ENCODE measurements around the gene SLC26A4. TPM values are rescaled to one million over a fixed set of nuclear protein-coding genes. Genes with fewer than 3 reads are reported as not detected.

SLC26A4 gene
- total RNA-seq, 1 experiment from 2014 or later = 0.22 TPM

- TF ChIP-seq, protein P1, sequence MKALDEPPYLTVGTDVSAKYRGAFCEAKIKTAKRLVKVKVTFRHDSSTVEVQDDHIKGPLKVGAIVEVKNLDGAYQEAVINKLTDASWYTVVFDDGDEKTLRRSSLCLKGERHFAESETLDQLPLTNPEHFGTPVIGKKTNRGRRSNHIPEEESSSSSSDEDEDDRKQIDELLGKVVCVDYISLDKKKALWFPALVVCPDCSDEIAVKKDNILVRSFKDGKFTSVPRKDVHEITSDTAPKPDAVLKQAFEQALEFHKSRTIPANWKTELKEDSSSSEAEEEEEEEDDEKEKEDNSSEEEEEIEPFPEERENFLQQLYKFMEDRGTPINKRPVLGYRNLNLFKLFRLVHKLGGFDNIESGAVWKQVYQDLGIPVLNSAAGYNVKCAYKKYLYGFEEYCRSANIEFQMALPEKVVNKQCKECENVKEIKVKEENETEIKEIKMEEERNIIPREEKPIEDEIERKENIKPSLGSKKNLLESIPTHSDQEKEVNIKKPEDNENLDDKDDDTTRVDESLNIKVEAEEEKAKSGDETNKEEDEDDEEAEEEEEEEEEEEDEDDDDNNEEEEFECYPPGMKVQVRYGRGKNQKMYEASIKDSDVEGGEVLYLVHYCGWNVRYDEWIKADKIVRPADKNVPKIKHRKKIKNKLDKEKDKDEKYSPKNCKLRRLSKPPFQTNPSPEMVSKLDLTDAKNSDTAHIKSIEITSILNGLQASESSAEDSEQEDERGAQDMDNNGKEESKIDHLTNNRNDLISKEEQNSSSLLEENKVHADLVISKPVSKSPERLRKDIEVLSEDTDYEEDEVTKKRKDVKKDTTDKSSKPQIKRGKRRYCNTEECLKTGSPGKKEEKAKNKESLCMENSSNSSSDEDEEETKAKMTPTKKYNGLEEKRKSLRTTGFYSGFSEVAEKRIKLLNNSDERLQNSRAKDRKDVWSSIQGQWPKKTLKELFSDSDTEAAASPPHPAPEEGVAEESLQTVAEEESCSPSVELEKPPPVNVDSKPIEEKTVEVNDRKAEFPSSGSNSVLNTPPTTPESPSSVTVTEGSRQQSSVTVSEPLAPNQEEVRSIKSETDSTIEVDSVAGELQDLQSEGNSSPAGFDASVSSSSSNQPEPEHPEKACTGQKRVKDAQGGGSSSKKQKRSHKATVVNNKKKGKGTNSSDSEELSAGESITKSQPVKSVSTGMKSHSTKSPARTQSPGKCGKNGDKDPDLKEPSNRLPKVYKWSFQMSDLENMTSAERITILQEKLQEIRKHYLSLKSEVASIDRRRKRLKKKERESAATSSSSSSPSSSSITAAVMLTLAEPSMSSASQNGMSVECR (CRISPR knock-in tag; IDR thresholded peaks at IDR 0.05; ENCODE audit: borderline replicate concordance) = no peak
- TF ChIP-seq MYBL2 (CRISPR knock-in tag; IDR thresholded peaks at IDR 0.05) = no peak
- no peak for TF ChIP-seq ZNF425 (CRISPR knock-in tag; conservative IDR thresholded peaks at IDR 0.05)
- TF ChIP-seq IRF1 (CRISPR knock-in tag; IDR thresholded peaks at IDR 0.05) = no peak
- TF ChIP-seq, protein P2, sequence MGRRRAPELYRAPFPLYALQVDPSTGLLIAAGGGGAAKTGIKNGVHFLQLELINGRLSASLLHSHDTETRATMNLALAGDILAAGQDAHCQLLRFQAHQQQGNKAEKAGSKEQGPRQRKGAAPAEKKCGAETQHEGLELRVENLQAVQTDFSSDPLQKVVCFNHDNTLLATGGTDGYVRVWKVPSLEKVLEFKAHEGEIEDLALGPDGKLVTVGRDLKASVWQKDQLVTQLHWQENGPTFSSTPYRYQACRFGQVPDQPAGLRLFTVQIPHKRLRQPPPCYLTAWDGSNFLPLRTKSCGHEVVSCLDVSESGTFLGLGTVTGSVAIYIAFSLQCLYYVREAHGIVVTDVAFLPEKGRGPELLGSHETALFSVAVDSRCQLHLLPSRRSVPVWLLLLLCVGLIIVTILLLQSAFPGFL (CRISPR knock-in tag; IDR thresholded peaks at IDR 0.05; ENCODE audit: borderline replicate concordance) = no peak
- no peak for TF ChIP-seq ESRRA (CRISPR knock-in tag; IDR thresholded peaks at IDR 0.05; ENCODE audit: borderline replicate concordance)
- TF ChIP-seq, protein P3, sequence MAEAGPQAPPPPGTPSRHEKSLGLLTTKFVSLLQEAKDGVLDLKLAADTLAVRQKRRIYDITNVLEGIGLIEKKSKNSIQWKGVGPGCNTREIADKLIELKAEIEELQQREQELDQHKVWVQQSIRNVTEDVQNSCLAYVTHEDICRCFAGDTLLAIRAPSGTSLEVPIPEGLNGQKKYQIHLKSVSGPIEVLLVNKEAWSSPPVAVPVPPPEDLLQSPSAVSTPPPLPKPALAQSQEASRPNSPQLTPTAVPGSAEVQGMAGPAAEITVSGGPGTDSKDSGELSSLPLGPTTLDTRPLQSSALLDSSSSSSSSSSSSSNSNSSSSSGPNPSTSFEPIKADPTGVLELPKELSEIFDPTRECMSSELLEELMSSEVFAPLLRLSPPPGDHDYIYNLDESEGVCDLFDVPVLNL (CRISPR knock-in tag; IDR thresholded peaks at IDR 0.05; ENCODE audit: borderline replicate concordance, low read depth) = no peak
- TF ChIP-seq JUN (CRISPR knock-in tag; IDR thresholded peaks at IDR 0.05) = no peak
- no peak for TF ChIP-seq ZNF263 (CRISPR knock-in tag; IDR thresholded peaks at IDR 0.05; ENCODE audit: low read depth)
- no peak for TF ChIP-seq SMAD4 (CRISPR knock-in tag; IDR thresholded peaks at IDR 0.05)
Observed at GRCh38 chr7:107684947-107685463, 24.4 kb downstream of the SLC26A4 start (continued).

- Mint-ChIP-seq H3K36me3 (no peaks in the 10 kb centered on the region), H3K27me3 (ENCODE audit: low read depth) (no peaks in the 10 kb centered on the region), H3K27ac (no peak overlapping the region), H3K4me3 (no peak overlapping the region), H3K9me3 (no peaks in the 10 kb centered on the region), H3K4me1 (peaks cover 24% of the 10 kb centered on the region)
- ChIA-PET CTCF (no interaction called here), POLR2A (no interaction called here)
- DNase-seq (ENCODE audit: low spot score) = no peak
- no peak for ATAC-seq
- no peak for TF ChIP-seq KAT7 (CRISPR knock-in tag; IDR thresholded peaks at IDR 0.05; ENCODE audit: borderline replicate concordance)
- TF ChIP-seq FOXP1 (CRISPR knock-in tag; IDR thresholded peaks at IDR 0.05; ENCODE audit: borderline replicate concordance) = no peak
- TF ChIP-seq ZNF396 (CRISPR knock-in tag; IDR thresholded peaks at IDR 0.05; ENCODE audit: borderline replicate concordance) = no peak
- no peak for TF ChIP-seq ZNF138 (CRISPR knock-in tag; conservative IDR thresholded peaks at IDR 0.05)
- TF ChIP-seq, protein P4, sequence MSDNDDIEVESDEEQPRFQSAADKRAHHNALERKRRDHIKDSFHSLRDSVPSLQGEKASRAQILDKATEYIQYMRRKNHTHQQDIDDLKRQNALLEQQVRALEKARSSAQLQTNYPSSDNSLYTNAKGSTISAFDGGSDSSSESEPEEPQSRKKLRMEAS (CRISPR knock-in tag; IDR thresholded peaks at IDR 0.05) = no peak
- TF ChIP-seq, protein P5, sequence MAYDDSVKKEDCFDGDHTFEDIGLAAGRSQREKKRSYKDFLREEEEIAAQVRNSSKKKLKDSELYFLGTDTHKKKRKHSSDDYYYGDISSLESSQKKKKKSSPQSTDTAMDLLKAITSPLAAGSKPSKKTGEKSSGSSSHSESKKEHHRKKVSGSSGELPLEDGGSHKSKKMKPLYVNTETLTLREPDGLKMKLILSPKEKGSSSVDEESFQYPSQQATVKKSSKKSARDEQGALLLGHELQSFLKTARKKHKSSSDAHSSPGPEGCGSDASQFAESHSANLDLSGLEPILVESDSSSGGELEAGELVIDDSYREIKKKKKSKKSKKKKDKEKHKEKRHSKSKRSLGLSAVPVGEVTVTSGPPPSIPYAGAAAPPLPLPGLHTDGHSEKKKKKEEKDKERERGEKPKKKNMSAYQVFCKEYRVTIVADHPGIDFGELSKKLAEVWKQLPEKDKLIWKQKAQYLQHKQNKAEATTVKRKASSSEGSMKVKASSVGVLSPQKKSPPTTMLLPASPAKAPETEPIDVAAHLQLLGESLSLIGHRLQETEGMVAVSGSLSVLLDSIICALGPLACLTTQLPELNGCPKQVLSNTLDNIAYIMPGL (CRISPR knock-in tag; IDR thresholded peaks at IDR 0.05) = no peak
- TF ChIP-seq TEAD1 (CRISPR knock-in tag; IDR thresholded peaks at IDR 0.05) = no peak
- no peak for TF ChIP-seq USF1 (CRISPR knock-in tag; IDR thresholded peaks at IDR 0.05)
- TF ChIP-seq, protein P6, sequence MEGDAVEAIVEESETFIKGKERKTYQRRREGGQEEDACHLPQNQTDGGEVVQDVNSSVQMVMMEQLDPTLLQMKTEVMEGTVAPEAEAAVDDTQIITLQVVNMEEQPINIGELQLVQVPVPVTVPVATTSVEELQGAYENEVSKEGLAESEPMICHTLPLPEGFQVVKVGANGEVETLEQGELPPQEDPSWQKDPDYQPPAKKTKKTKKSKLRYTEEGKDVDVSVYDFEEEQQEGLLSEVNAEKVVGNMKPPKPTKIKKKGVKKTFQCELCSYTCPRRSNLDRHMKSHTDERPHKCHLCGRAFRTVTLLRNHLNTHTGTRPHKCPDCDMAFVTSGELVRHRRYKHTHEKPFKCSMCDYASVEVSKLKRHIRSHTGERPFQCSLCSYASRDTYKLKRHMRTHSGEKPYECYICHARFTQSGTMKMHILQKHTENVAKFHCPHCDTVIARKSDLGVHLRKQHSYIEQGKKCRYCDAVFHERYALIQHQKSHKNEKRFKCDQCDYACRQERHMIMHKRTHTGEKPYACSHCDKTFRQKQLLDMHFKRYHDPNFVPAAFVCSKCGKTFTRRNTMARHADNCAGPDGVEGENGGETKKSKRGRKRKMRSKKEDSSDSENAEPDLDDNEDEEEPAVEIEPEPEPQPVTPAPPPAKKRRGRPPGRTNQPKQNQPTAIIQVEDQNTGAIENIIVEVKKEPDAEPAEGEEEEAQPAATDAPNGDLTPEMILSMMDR (IDR thresholded peaks at IDR 0.05) = no peak
Observed at GRCh38 chr7:107686816-107687387, 26.3 kb downstream of the SLC26A4 start.

All from WTC11 (cell line).